Measurements from ENCODE around the gene SCGN. TPM values are rescaled to one million over a fixed set of nuclear protein-coding genes. Genes with fewer than 3 reads are reported as not detected.

The SCGN gene
- total and polyA plus RNA-seq, 10 donors = not detected

DNA sequence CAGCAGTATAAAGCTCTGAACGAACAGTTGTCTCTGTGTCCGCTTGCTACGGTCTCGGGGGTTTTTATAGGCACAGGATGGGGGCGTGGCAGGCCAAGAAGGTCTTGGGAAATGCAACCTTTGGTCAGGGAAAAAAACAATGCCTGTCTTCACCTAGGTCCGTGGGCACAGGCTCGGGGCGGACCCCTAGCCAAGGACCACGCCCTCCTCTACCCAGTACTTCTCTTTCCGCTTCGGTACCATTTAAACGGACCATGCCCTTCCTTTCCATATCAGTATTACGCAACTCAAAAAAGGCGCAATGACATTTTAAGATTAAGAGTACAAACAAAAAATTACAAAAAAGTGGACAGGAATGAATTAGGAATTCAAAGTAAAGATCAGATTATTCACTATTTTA lies 58.3 kb downstream of the SCGN start:
- 77 to 89% (median 81%) methylated on average over 14 of the region's 14 CpGs for WGBS, 5 donors

DNA sequence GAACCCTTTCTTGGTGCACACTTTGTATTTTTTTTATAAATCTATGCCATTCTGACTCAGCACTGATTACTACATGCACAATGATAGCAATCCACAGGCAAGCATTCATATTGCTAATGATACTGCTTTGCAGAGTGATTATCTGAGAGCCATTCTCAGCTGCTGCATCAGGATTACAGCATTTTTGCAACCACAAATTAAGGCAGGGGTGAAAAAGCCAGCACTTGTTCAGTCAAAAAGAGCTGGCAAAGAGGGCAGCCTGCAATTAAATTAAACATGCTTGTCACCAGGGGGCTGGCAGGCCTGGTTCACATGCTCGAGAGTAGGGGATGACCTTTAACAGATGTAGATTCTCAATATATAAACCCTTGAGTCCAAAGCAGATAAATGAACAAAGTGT lies 61.8 kb downstream of the SCGN start:
- Histone ChIP-seq H3K9me3 (no peaks in the 10 kb centered on the region), H3K4me3 (no peak overlapping the region), H3K27me3 (replicated peaks in 1 of 7) (peaks cover 0 to 17% (median 0%) of the 10 kb centered on the region in 7 donors), H3K27ac (no peak overlapping the region), H3K36me3 (no peaks in the 10 kb centered on the region), H3K4me1 (no peaks in the 10 kb centered on the region)
- 63 to 81% (median 77%) methylated on average over 1 of the region's 1 CpG for WGBS, 5 donors
- intact Hi-C loops (cut with DNase I; ENCODE audit: low total_unique reads) = no loop called here
- TF ChIP-seq POLR2A (IDR thresholded peaks at IDR 0.05) = no peak
- TF ChIP-seq POLR2AphosphoS5 (IDR thresholded peaks at IDR 0.05) = no peak
- TF ChIP-seq, protein P1, sequence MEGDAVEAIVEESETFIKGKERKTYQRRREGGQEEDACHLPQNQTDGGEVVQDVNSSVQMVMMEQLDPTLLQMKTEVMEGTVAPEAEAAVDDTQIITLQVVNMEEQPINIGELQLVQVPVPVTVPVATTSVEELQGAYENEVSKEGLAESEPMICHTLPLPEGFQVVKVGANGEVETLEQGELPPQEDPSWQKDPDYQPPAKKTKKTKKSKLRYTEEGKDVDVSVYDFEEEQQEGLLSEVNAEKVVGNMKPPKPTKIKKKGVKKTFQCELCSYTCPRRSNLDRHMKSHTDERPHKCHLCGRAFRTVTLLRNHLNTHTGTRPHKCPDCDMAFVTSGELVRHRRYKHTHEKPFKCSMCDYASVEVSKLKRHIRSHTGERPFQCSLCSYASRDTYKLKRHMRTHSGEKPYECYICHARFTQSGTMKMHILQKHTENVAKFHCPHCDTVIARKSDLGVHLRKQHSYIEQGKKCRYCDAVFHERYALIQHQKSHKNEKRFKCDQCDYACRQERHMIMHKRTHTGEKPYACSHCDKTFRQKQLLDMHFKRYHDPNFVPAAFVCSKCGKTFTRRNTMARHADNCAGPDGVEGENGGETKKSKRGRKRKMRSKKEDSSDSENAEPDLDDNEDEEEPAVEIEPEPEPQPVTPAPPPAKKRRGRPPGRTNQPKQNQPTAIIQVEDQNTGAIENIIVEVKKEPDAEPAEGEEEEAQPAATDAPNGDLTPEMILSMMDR (IDR thresholded peaks at IDR 0.05 in 8 of 11, conservative IDR thresholded peaks at IDR 0.05 in 3 of 11) = no peak
- DNase-seq = no peak

More for the DNA sequence above, 58.3 kb downstream of the SCGN start:
- no peaks in the 10 kb centered on the region for H3K9me3 ChIP-seq
- H3K4me1 ChIP-seq = no peaks in the 10 kb centered on the region
- intact Hi-C loops (cut with DNase I; ENCODE audit: low total_unique reads) = no loop called here
- TF ChIP-seq, protein P1 (IDR thresholded peaks at IDR 0.05 in 8 of 11, conservative IDR thresholded peaks at IDR 0.05 in 3 of 11) = no peak
- TF ChIP-seq POLR2AphosphoS5 (IDR thresholded peaks at IDR 0.05) (no peak), POLR2A (IDR thresholded peaks at IDR 0.05) (no peak)
- H3K27me3 ChIP-seq (replicated peaks in 1 of 7) = peaks cover 0 to 9% (median 0%) of the 10 kb centered on the region in 7 donors
- no peaks in the 10 kb centered on the region for H3K36me3 ChIP-seq
- DNase-seq = no peak
- no peak overlapping the region for H3K27ac ChIP-seq
- H3K4me3 ChIP-seq = no peak overlapping the region

DNA sequence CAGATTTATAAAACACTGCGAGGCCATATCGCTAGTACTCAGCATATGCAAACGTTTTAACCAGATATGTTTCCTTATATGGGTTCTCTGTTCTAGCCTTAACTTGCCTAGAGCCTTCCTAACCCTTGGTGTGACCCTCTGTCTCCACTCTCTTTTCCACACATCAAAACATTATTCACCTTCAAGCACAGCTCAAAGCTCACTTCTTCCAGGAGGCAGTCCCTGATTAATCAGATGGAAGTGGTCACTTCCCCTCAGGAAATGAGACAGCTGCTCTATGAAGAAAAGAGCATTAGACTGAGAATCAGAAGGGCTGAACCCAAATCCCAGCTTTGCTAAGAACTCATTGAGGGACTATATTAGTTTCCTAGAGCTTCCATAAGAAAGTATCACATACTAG lies 62.8 kb downstream of the SCGN start:
- H3K27me3 ChIP-seq (replicated peaks in 1 of 7) = peaks cover 0 to 11% (median 0%) of the 10 kb centered on the region in 7 donors
- intact Hi-C loops (cut with DNase I; ENCODE audit: low total_unique reads) = no loop called here
- H3K4me1 ChIP-seq = no peaks in the 10 kb centered on the region
- no peak for DNase-seq
- 32 to 59% (median 51%) methylated on average over 3 of the region's 3 CpGs for WGBS, 5 donors
- TF ChIP-seq, protein P1 (IDR thresholded peaks at IDR 0.05 in 8 of 11, conservative IDR thresholded peaks at IDR 0.05 in 3 of 11) = no peak
- TF ChIP-seq POLR2AphosphoS5 (IDR thresholded peaks at IDR 0.05) (no peak), POLR2A (IDR thresholded peaks at IDR 0.05) (no peak)
- H3K4me3 ChIP-seq = no peak overlapping the region
- H3K27ac ChIP-seq = no peak overlapping the region
- no peaks in the 10 kb centered on the region for H3K36me3 ChIP-seq
- no peaks in the 10 kb centered on the region for H3K9me3 ChIP-seq

DNA sequence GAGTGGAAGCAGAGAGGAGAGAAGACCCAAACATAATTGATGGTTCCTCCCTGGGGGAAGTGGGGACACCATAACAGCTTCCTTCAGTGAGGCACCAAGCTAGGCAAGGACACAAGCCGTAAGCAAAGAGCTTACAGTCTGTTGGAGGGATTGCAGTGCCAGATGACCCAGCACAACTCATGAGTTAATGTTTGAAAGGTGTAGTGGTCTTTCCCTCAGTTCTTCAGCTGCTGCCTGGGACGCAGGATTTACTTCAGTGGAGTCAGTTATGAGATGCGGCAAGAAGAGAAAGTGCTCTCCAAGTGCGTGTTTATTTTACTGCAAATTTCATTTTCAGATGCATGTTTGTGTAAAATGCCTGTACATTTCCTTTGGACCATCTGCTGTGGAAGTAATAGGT lies 63.8 kb downstream of the SCGN start:
- Histone ChIP-seq H3K4me3 (no peak overlapping the region), H3K9me3 (no peaks in the 10 kb centered on the region), H3K27me3 (replicated peaks in 1 of 7) (peaks cover 0 to 8% (median 0%) of the 10 kb centered on the region in 7 donors), H3K27ac (no peak overlapping the region), H3K4me1 (no peaks in the 10 kb centered on the region), H3K36me3 (no peaks in the 10 kb centered on the region)
- DNase-seq = no peak
- 78 to 90% (median 79%) methylated on average over 4 of the region's 4 CpGs for WGBS, 5 donors
- intact Hi-C loops (cut with DNase I; ENCODE audit: low total_unique reads) = no loop called here
- TF ChIP-seq, protein P1 (IDR thresholded peaks at IDR 0.05 in 8 of 11, conservative IDR thresholded peaks at IDR 0.05 in 3 of 11) = no peak
- TF ChIP-seq POLR2A (IDR thresholded peaks at IDR 0.05) (no peak), POLR2AphosphoS5 (IDR thresholded peaks at IDR 0.05) (no peak)
